ENCODE measurements around the gene ZNF865. TPM values are rescaled to one million over a fixed set of nuclear protein-coding genes. Genes with fewer than 3 reads are reported as not detected.
A peak's percentile ranks its signal among the peaks of the same experiment; 100 is the strongest.

ZNF865 gene
- total RNA-seq, 1 experiment from 2014 or later: 12.2 TPM

GRCh38 chr19:55655648-55656040 is 50.2 kb downstream of the ZNF865 start:
- H3K27ac Mint-ChIP-seq (ENCODE audit: low read depth, unreplicated experiment): peak overlapping the region; percentile 98
- DNase-seq (ENCODE audit: unreplicated experiment): no peak
- no peaks in the 10 kb centered on the region for H3K27me3 Mint-ChIP-seq (ENCODE audit: insufficient read depth, unreplicated experiment)
- TSS peak; percentile 49 for BruUV-seq (replicated peaks)
- peaks cover 21% of the 10 kb centered on the region for H3K36me3 Mint-ChIP-seq (ENCODE audit: insufficient read depth, unreplicated experiment)
- TF ChIP-seq CTCF (IDR thresholded peaks at IDR 0.05; ENCODE audit: unreplicated experiment): no peak
- ChIA-PET POLR2A (interaction anchor here (1.5 to 2.9 kb wide), 5 partner anchors 16 to 56 kb away, joined by 3 to 12 read pairs (median 7); partner anchors contain the start of genes FIZ1 and ZNF524), CTCF (no interaction called here)
- H3K9me3 Mint-ChIP-seq (ENCODE audit: unreplicated experiment): no peaks in the 10 kb centered on the region
- H3K4me3 Mint-ChIP-seq (ENCODE audit: unreplicated experiment): peak overlapping the region; percentile 84
- intact Hi-C loops (cut with micrococcal nuclease): no loop called here
- H3K4me1 Mint-ChIP-seq (ENCODE audit: insufficient read depth, unreplicated experiment): peaks cover 29% of the 10 kb centered on the region

GRCh38 chr19:55656552-55656951 is 51.1 kb downstream of the ZNF865 start:
- H3K27ac Mint-ChIP-seq (ENCODE audit: low read depth, unreplicated experiment): peak overlapping the region; percentile 98
- peak overlapping the region; percentile 84 for H3K4me3 Mint-ChIP-seq (ENCODE audit: unreplicated experiment)
- peaks cover 29% of the 10 kb centered on the region for H3K4me1 Mint-ChIP-seq (ENCODE audit: insufficient read depth, unreplicated experiment)
- CTCF ChIA-PET: interaction anchor here (0.6 to 1.8 kb wide), 5 partner anchors 11 to 20 kb away, joined by 3 to 18 read pairs (median 6); no protein-coding TSS in a partner anchor
- no peak for DNase-seq (ENCODE audit: unreplicated experiment)
- POLR2A ChIA-PET: interaction anchor here (0.7 to 2.9 kb wide), 10 partner anchors 14 to 434 kb away, joined by 3 to 12 read pairs (median 5); partner anchors contain the start of genes FIZ1, ZNF524 and ZNF580
- intact Hi-C loops (cut with micrococcal nuclease): no loop called here
- peaks cover 30% of the 10 kb centered on the region for H3K36me3 Mint-ChIP-seq (ENCODE audit: insufficient read depth, unreplicated experiment)
- TF ChIP-seq CTCF (IDR thresholded peaks at IDR 0.05; ENCODE audit: unreplicated experiment): no peak
- no TSS peak for BruUV-seq (replicated peaks)
- H3K9me3 Mint-ChIP-seq (ENCODE audit: unreplicated experiment): no peaks in the 10 kb centered on the region
- no peaks in the 10 kb centered on the region for H3K27me3 Mint-ChIP-seq (ENCODE audit: insufficient read depth, unreplicated experiment)

- Mint-ChIP-seq H3K4me1 (ENCODE audit: insufficient read depth, unreplicated experiment) (peaks cover 29% of the 10 kb centered on the region), H3K27me3 (ENCODE audit: insufficient read depth, unreplicated experiment) (no peaks in the 10 kb centered on the region), H3K4me3 (ENCODE audit: unreplicated experiment) (peak overlapping the region; percentile 84), H3K9me3 (ENCODE audit: unreplicated experiment) (no peaks in the 10 kb centered on the region), H3K27ac (ENCODE audit: low read depth, unreplicated experiment) (peak overlapping the region; percentile 98), H3K36me3 (ENCODE audit: insufficient read depth, unreplicated experiment) (peaks cover 36% of the 10 kb centered on the region)
- TF ChIP-seq CTCF (IDR thresholded peaks at IDR 0.05; ENCODE audit: unreplicated experiment): no peak
- ChIA-PET CTCF (interaction anchor here (0.5 to 1.8 kb wide), 6 partner anchors 11 to 21 kb away, joined by 3 to 18 read pairs (median 5); partner anchors contain the start of gene ZNF581), POLR2A (interaction anchor here (0.6 to 2.9 kb wide), 12 partner anchors 10 to 434 kb away, joined by 3 to 12 read pairs (median 4); partner anchors contain the start of genes CCDC106, FIZ1, ZNF524 and ZNF580)
- no TSS peak for BruUV-seq (replicated peaks)
- DNase-seq (ENCODE audit: unreplicated experiment): peak; percentile 49
- intact Hi-C loops (cut with micrococcal nuclease): no loop called here
Measured at GRCh38 chr19:55656988-55657747, 51.7 kb downstream of the ZNF865 start.

GRCh38 chr19:55658846-55659459 is 53.5 kb downstream of the ZNF865 start:
- peaks cover 29% of the 10 kb centered on the region for H3K4me1 Mint-ChIP-seq (ENCODE audit: insufficient read depth, unreplicated experiment)
- no peaks in the 10 kb centered on the region for H3K9me3 Mint-ChIP-seq (ENCODE audit: unreplicated experiment)
- intact Hi-C loops (cut with micrococcal nuclease): no loop called here
- no peak overlapping the region for H3K27ac Mint-ChIP-seq (ENCODE audit: low read depth, unreplicated experiment)
- TF ChIP-seq CTCF (IDR thresholded peaks at IDR 0.05; ENCODE audit: unreplicated experiment): no peak
- no TSS peak for BruUV-seq (replicated peaks)
- H3K36me3 Mint-ChIP-seq (ENCODE audit: insufficient read depth, unreplicated experiment): peaks cover 47% of the 10 kb centered on the region
- no peak for DNase-seq (ENCODE audit: unreplicated experiment)
- POLR2A ChIA-PET: interaction anchor here (0.6 kb wide), 1 partner anchor 423 kb away, joined by 3 read pairs; no protein-coding TSS in a partner anchor
- H3K27me3 Mint-ChIP-seq (ENCODE audit: insufficient read depth, unreplicated experiment): no peaks in the 10 kb centered on the region
- CTCF ChIA-PET: no interaction called here
- peak overlapping the region; percentile 84 for H3K4me3 Mint-ChIP-seq (ENCODE audit: unreplicated experiment)
